Measurements from ENCODE around the gene AHRR. TPM values are rescaled to one million over a fixed set of nuclear protein-coding genes. Genes with fewer than 3 reads are reported as not detected.
"Not testable (repeated sequence)": the region's sequence is repeated elsewhere in the genome, so short reads cannot be mapped to it uniquely, and the experiment has no call there.

AHRR gene
- polyA plus RNA-seq, 3 donors, result 1.6 to 2.1 (median 1.9) TPM

DNA sequence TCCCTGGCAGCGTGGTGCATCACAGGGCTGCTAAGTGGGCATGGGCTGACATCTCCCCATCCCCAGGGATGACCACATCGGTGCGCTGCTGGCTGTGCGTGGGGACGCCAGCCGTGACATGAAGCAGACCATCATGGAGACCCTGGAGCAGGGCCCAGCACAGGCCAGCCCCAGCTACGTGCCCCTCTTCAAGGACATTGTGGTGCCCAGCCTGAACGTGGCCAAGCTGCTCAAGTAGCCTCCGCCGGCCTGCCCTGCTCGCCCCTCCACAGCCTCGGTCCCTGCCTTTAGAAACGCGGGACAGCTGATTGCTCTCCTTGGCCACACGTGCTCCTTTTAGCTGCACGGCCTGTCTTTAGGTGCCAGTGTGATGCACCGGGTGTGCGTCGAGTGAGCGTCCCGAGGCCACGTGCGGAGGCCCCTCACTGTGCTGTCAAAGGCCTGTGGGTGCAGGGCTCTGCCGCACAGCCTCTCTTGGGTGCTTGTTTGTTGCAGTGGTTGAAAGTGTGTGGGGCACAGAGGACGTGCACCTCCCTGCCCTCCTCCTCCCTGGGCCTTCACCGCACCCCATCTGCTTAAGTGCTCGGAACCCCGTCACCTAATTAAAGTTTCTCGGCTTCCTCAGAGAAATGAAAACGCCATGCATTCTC is 145.3 kb downstream of the AHRR start:
- no peak for DNase-seq (ENCODE audit: low read depth in 3 of 3, low spot score in 2 of 3)

DNA sequence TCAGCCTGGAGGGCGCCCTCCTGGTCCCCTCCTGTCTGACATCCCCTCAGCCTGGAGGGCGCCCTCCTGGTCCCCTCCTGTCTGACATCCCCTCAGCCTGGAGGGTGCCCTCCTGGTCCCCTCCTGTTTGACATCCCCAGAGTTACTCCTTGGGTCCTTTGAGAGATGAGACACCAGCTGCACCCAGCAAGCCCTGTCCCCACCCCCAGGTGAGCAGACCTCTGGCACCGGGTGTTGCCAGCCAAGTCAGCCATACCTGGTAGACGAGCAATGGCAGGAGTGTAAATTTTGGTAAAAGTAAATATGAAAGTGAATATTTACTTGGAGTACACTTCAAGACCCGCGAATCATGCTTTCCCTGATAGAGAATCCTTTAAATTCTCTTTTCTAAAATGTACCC is 146.9 kb downstream of the AHRR start:
- DNase-seq (ENCODE audit: low read depth in 3 of 3, low spot score in 2 of 3), result no peak

DNA sequence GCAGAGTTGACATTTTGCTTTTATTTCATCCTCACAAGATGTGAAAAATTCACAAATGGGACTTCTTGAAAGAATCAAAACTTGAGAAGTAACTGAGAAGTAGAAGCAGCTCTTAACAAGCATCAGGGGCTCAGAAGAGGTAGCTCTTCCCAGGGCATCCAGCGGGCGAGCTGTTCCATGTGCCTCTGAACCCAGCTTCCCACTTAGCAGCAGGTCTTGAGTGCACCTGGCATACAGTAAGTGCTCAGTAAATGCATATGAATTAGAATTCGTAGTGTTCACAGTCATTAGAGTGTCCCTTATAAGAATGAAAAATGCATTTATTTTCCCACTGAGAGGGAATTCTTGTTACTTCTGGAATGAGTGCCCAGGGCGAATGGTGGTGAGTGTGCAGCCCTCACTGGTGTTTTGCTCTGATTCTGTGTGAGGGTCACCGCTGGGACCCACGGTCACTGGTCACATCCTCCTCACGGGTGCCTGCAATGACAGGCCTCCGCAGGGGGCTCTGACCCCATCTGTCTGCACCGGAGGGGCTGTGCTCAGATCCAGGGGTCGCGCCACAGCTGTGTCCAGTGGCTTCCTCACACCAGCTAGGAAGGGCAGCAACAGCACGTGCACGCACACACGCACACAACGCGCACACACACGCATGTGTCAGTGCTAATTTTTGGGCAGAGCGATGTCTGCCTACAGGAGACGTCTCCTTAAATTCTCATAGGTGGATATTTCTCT is 148.4 kb downstream of the AHRR start:
- no peak for DNase-seq (ENCODE audit: low read depth in 3 of 3, low spot score in 2 of 3)

DNA sequence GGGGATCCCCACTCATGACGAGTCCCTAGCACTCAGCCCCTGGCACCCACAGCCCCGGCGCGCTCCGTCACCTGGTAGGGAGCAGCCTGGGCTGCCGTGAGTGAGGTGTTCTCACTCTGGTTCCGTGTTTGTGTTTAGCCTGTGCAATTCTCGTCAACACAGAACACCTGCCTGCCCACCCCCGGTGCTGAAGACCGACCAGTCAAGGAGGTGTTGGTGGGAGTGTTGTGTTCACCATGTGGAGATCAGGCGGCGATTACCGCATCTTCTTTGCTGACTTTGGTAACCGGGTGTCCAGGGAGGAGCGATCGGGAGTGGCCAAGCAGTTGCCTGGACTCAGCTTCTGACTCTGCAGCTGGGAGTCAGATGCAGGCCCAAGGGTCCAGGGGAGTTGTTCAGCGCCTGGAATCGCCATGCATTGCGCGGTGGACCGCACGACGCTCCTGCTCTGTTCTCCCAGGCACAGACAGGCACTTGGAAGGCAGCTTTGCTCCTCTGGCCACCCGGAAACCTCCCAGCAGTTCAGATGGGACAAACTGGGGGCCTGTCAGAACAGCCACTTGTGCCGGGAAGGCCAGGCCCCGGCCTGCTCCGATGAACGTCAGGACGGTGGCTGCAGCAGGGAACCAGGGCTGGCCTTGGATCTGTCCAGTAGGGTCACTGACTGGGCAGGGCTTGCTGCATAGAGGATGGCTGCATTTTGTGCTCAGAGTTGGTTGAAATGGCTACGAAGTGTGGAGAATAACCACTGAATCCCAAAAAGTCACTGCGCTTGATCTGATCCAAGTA is 149.6 kb downstream of the AHRR start:
- no peak for DNase-seq (ENCODE audit: low read depth in 3 of 3, low spot score in 2 of 3)

DNA sequence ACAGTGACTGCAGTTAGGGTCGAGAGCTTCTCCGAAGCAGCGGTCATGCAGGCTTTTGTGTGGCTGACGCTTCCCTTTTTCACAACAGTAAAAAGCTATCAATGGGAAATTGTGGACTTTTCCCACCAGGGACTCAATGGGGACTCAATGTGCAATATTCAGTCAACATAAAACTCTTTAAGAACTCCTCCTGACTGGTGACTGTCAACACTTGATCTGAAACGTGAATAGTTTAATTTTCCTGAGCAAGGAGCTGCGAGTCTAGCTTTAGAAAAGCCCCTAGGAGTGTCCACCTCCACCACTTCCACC is 150.2 kb downstream of the AHRR start:
- DNase-seq (ENCODE audit: low read depth in 3 of 3, low spot score in 2 of 3), result no peak

DNA sequence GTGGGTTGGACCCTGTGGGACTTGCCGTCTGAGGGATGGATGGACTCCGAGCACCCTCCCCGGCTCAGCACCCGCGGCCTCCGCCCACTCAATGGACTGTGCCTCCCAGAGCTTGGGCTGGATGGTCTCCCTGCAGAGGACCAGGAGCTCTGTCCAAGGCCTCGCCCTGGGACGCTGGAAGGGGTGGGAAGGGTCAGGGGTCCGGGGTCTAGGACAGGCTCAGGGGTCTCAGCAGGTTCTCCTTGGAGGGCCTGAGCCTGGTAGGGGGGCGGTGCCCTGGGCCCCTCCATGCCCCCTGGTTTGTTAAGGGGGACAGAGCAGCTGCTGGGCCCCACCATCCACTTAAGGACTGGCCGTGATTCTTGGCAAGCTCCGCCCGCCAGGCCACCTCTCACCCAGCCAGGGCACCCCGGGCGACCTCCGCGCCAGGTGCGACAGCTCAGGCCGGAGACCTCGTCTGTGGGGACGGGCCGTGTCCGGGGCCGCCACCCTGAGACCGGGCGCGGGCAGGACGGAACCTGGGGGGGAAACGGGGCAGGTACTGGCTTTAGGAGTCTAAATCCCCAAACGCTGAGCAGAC is 150.7 kb downstream of the AHRR start:
- DNase-seq (ENCODE audit: low read depth in 3 of 3, low spot score in 2 of 3), result no peak

DNA sequence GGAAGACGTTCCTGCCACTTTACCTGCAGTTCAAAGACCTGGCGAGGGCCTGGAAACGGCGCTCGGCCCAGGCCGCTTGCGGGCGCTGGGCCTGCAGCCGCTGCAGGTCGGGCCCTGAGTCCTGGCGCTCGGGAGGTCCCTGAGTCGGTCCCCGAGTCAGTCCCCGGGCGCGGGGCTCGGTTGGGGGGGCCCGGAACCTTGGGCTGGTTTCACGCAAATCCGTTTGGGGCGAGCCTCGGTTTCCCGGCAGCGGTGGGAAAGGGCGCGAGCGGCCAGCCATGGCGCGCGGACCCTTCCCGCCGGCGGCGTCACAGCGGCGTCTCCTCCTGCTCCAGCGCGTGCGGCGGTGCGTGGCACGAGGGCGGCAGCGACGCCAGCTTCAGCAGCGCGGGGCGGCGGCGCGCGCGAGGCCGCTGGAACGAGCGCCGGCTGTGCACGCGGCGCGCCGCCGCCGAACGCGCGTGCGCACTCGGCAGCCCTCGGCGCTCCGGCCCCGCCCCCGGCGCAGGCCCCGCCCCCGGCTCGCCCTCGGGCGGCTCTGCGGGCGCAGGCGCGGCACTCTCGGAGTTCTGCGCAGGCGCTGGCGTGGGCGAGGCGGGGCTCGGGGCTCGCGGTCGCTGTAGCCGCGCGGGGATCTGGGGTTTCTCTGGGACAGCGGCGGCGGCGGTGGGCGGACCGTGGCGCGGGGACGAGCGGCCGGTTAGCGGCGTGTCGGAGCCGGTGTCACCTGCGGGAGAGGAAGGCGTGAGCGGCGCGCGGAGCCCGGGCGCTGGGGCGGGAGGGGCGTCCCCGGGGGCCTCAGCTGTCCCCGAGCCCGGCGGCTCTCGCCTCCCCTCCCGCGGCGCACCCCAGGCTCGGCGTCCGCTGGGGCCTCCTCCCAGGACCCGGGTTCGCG is 151.4 kb downstream of the AHRR start:
- DNase-seq (ENCODE audit: low read depth in 3 of 3, low spot score in 2 of 3), result no peak

DNA sequence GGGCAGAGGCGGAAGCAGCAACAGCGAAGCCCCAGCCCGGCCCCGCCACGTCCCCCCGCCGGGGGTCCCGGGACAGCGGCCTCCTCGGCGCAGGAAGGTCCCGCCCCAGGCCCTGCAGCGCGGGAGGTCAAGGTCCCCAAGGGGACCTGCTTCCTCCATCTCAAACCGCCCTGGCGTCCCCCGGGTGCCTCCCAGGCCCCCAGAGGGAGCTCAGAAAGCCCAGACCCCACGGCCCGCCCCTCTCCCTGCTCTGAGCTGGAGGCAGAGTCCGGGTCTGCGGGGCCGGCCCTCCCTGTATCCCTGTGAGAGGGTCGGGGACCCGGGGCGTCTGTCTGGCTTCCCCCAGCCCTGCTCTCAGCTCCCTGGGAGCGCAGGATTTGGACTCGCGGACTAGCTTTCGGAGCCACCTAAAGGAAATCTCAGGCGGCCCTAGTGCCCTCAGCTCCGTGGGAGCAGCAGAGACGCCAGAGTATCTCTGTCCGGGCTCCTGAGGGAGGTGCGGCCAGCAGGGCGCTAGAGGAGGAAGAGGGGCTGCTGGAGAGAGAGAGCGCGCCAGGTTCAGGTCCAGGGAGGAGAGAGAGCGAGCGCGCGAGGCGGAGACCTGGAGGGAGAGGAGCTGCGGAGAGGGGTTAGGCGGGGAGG is 152.2 kb downstream of the AHRR start:
- DNase-seq (ENCODE audit: low read depth in 3 of 3, low spot score in 2 of 3), result no peak

DNA sequence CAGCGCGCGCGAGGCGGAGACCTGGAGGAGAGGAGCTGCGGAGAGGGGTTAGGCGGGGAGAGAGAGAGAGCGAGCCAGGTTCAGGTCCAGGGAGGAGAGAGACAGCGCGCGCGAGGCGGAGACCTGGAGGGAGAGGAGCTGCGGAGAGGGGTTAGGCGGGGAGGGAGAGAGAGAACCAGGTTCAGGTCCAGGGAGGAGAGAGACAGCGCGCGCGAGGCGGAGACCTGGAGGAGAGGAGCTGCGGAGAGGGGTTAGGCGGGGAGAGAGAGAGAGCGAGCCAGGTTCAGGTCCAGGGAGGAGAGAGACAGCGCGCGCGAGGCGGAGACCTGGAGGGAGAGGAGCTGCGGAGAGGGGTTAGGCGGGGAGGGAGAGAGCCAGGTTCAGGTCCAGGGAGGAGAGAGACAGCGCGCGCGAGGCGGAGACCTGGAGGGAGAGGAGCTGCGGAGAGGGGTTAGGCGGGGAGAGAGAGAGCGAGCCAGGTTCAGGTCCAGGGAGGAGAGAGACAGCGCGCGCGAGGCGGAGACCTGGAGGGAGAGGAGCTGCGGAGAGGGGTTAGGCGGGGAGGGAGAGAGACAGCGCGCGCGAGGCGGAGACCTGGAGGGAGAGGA is 152.8 kb downstream of the AHRR start:
- DNase-seq (ENCODE audit: low read depth in 3 of 3, low spot score in 2 of 3), result not testable (repeated sequence)

DNA sequence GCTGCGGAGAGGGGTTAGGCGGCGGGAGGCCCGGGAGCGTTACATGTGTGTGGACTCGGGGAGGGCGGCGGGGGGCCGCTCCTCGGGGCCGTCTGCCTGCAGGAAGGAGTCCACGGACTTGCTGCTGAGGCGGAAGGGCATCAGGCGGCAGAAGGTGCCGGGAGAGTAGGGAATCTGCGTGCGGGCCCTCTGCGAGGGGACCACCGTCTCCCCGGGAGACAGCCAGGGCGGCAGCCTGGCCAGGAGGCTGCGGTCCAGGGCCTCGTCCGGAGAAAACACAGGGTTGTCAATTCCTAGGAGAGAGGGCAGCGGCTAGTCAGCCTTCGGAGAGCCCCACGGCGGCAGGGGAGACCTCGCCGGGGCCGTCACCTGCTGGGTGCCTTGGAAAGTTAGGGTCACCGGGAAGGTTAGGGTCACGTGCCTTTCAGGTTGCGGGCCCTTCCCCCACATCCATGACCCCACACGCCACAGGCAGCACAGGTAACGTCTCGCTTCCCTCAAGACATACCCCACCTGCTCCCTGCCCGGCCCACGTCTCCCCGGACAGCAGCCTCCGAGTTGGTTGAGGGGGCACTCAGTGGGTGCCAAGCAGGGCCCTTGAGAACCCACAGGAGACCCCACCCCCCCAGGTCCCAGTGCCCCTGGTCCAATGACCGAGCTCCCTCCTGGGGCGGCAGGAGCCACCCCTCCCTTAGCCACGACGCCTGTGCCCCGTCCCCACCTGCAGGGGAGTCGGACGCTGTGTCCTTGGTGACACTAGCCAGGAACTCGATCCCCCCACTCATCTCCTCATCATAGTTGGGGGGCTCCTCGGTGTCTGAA is 153.5 kb downstream of the AHRR start:
- no peak for DNase-seq (ENCODE audit: low read depth in 3 of 3, low spot score in 2 of 3)

DNA sequence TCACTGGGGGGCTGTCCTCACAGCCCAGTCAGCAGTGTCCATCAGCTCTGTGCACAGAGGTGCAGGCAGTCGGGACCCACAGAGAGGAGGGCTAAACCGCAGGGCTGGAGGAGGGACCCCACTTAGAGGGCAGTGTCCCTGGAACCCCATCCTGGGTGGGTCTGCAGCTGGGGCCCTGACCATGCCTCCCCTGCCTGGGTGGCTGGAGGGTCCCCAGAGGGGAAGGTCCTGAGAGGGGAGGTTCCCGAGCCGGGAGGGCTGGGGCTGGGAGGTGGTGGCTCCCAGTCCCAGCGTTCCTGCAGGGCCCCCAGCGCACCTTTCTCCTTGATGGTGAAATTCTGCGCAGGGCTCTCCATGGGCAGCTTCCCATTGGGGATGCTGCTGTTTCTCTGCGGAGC is 154.2 kb downstream of the AHRR start:
- DNase-seq (ENCODE audit: low read depth in 3 of 3, low spot score in 2 of 3), result no peak

DNA sequence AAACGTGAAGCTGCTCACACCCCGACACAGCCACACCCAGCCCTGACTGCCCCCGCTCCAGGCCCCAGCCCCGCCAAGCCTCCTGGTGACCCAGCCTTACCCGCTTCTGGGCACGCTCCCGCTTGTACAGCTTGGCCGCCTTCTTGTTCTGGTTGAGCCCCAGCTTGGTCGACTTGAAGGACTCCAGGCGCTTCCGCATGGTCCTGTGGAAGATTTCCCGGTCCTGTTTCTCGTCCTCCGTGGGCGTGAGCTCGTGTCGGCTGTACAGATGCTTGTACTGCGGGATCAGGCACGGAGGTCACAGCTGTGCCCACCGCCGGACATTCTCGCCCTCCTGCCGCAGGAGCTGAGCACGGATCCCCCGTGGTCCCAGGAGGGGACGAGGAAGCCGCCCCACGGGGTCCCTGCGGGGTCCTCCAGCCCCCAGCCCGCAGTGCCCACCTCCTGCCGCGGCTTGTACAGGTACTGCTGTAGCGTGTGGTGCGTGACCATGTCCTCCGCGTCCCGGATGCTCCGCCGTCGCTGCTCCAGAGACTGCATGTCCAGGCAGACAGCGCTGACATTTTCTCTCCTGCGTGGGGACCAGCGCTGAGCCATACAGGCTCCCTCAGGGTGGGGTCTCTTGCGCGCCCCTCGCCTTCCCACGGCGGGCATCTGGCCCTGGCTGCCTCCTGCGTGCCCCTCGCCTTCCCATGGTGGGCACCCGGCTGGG is 154.7 kb downstream of the AHRR start:
- DNase-seq (ENCODE audit: low read depth in 3 of 3, low spot score in 2 of 3), result no peak

DNA sequence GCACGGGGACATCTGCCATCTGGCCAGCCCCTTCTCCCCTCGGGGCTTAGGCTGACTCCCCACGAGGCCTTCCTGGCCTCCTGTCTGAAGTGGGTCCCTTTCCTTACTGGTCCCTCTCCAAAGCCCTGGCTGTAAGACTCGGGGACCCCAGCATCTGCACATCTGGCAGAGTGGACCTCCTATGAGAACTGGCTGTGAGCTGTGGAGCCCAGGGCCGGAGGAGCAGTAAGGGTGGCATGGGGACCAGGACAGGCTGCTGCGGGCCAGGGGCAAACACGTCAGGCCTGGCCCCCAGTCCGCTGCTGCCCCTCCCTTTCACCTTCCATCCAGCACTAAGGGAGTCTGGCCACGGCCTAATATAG is 155.3 kb downstream of the AHRR start:
- DNase-seq (ENCODE audit: low read depth in 3 of 3, low spot score in 2 of 3), result no peak

DNA sequence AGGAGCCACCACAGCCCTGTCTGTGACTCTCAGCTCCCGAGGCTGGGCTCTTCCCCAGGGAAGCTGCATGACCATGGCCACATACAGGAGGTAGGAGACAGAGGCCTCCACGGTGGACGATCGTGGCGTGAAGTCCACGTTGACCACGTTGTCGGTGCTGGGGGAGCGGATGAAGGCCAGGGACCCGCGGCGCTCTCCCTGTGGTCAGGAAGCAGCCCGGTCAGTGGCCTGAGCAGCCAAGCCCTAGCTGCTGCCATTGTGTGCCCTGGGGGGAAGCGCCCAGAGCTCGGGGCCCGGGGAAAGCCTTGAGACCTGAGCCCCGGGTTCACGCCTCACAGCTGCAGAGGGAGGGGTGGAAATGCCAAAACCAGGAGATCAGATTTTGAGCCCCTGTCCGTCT is 155.7 kb downstream of the AHRR start:
- DNase-seq (ENCODE audit: low read depth in 3 of 3, low spot score in 2 of 3), result no peak

DNA sequence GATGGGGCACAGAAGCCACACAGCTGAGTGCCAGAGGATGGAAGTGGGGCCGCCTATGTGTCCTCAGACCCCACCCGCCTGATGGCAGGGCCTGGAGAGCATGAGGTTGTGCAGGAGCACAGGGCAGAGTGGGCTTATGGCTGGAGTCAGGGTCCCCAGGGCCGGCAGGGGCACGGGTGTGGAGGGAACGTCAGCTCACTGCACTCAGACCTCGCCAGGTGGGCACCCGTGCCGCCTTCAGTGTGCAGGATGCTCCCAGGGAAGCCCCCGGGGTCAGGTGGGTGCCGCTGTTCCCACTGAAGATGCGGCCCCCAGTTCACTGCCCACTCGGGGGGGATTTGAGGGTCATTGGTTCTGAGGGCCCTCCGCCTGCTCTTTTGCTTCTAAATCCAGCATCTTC is 156.4 kb downstream of the AHRR start:
- no peak for DNase-seq (ENCODE audit: low read depth in 3 of 3, low spot score in 2 of 3)

DNA sequence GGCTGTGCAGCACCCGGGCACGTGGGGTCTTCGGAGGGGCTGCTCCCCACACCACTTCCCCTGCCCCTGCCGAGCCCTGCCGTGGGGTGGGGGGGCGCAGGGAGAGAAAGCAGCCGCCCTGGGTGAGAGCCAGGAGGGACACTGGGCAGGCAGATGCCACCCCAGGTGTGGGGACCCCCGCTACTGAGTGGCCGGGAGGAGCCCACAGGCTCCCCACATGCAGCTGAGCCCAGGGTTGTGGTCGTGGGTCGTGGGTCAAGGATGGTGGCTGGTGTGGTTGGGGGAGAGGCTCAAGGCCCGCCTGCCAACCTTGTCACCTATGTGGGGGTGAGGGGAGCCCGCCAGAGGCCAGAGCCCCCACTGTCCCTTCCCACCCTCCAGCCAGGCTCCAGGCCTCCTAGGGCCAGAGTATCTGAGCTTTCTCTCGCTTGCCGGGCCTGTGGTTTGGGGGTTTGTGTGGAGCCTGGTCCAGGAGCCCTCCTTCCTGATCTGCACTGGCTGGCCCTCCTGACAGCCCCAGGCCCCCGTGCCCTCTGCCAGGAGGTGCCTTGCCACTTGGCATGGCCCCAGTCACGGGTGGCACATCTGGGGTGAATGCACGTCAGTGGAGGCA is 157.0 kb downstream of the AHRR start:
- no peak for DNase-seq (ENCODE audit: low read depth in 3 of 3, low spot score in 2 of 3)

DNA sequence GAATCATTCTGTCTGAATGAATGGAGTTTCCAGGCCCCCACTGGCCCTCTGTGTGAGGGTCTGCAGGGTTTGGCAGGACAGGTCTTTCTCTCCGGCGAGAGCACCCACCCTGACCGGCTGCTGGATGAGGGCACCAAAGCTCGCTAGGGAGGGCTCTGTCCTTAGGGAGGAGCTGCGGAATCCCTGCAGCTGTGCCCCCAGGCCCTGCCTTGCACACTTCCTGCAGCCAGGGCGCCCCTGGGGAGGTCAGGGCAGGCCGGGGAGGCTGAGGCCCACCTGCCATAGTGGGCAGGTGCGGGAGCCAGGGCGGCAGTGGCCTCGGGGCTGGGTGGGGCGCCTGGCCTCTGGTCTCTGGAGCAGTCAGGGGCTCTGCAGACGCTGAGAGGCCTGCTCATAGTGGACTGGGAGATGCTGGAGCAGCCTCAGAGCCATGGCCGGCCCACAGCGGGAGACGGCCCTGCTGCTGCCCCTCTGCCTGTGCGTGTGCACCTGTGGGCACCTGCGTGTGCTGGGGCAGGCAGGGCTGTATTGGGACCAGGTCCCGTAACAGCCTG is 157.5 kb downstream of the AHRR start:
- no peak for DNase-seq (ENCODE audit: low read depth in 3 of 3, low spot score in 2 of 3)
